ENCODE data around the gene FBXO46. TPM values are rescaled to one million over a fixed set of nuclear protein-coding genes. Genes with fewer than 3 reads are reported as not detected.

The FBXO46 gene
- total and polyA plus RNA-seq, 2 of the 13 experiments (the other 11 are each of a cell fraction or from before 2014, with no cell fraction given) = 6.2 to 6.4 TPM

GRCh38 chr19:45767410-45767880 is 36.7 kb upstream of the FBXO46 start (continued):
- TF ChIP-seq SYNCRIP (IDR thresholded peaks at IDR 0.05; ENCODE audit: insufficient read depth, low read depth, low read length) = no peak
- TF ChIP-seq ISX (CRISPR knock-in tag; conservative IDR thresholded peaks at IDR 0.05) = no peak
- TF ChIP-seq ARID3A (IDR thresholded peaks at IDR 0.05; ENCODE audit: low read depth, low read length) = no peak
- no peak for TF ChIP-seq ZNF75D (CRISPR knock-in tag; IDR thresholded peaks at IDR 0.05; ENCODE audit: borderline replicate concordance)
- TF ChIP-seq GZF1 (CRISPR knock-in tag; IDR thresholded peaks at IDR 0.05) = no peak
- no peak for TF ChIP-seq DMTF1 (CRISPR knock-in tag; IDR thresholded peaks at IDR 0.05)
- no peak for TF ChIP-seq ZNF607 (CRISPR knock-in tag; IDR thresholded peaks at IDR 0.05; ENCODE audit: borderline replicate concordance)
- TF ChIP-seq NCOR1 (IDR thresholded peaks at IDR 0.05; ENCODE audit: borderline replicate concordance, low read length) = no peak
- no peak for TF ChIP-seq NFKBIZ (CRISPR knock-in tag; IDR thresholded peaks at IDR 0.05)
- no peak for TF ChIP-seq ZNF782 (CRISPR knock-in tag; IDR thresholded peaks at IDR 0.05; ENCODE audit: borderline replicate concordance)
- no peak for TF ChIP-seq PRDM4 (CRISPR knock-in tag; IDR thresholded peaks at IDR 0.05; ENCODE audit: borderline replicate concordance)
- TF ChIP-seq DBP (CRISPR knock-in tag; IDR thresholded peaks at IDR 0.05; ENCODE audit: not compliant biosample characterization) = no peak
- no peak for TF ChIP-seq CBX2 (IDR thresholded peaks at IDR 0.05; ENCODE audit: low read depth, low read length)
- TF ChIP-seq CBX2 (CRISPR knock-in tag; IDR thresholded peaks at IDR 0.05; ENCODE audit: low read depth) = no peak
- peak; percentile 39; the same call in 1 of the 2 replicates for TF ChIP-seq HOXA3 (CRISPR knock-in tag; IDR thresholded peaks at IDR 0.05)
- no peak for TF ChIP-seq ZNF17 (CRISPR knock-in tag; IDR thresholded peaks at IDR 0.05)
- peak; percentile 17; the same call in 1 of the 2 replicates for TF ChIP-seq ZSCAN21 (CRISPR knock-in tag; IDR thresholded peaks at IDR 0.05; ENCODE audit: borderline replicate concordance)
- no peak for TF ChIP-seq NCOA5 (CRISPR knock-in tag; IDR thresholded peaks at IDR 0.05)
- TF ChIP-seq NBN (conservative IDR thresholded peaks at IDR 0.05) = no peak
- TF ChIP-seq ARNTL (CRISPR knock-in tag; IDR thresholded peaks at IDR 0.05) = no peak
- TF ChIP-seq, protein P1, sequence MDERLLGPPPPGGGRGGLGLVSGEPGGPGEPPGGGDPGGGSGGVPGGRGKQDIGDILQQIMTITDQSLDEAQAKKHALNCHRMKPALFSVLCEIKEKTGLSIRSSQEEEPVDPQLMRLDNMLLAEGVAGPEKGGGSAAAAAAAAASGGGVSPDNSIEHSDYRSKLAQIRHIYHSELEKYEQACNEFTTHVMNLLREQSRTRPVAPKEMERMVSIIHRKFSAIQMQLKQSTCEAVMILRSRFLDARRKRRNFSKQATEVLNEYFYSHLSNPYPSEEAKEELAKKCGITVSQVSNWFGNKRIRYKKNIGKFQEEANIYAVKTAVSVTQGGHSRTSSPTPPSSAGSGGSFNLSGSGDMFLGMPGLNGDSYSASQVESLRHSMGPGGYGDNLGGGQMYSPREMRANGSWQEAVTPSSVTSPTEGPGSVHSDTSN (CRISPR knock-in tag; IDR thresholded peaks at IDR 0.05) = no peak
- TF ChIP-seq ZNF589 (CRISPR knock-in tag; conservative IDR thresholded peaks at IDR 0.05) = no peak
- no peak for TF ChIP-seq ADNP (CRISPR knock-in tag; IDR thresholded peaks at IDR 0.05)
- TF ChIP-seq ZNF549 (CRISPR knock-in tag; IDR thresholded peaks at IDR 0.05) = no peak
